Stimulated activated naive B cell treated with anti-CD40 and anti-IgM and Interleukin-4, amounts not matched to agents 10 μg/mL and 1 μg/mL and 100 μg/mL, for 72 hours (primary cell): ENCODE measurements around the gene PUSL1.
A peak's percentile ranks its signal among the peaks of the same experiment; 100 is the strongest.

ENCODE experiments used
- ATAC-seq, 2 donors: fragments of 150-1000 bp; cut with Tn5 transposase; replicated peaks; 2 replicates each; pipeline ENCODE4 v1.10.0; 2021; ENCODE audit warnings: moderate library complexity in 1 of 2
- DNase-seq: peaks from one replicate; pipeline ENCODE4 v3.0.0; 2021
- H3K27ac Mint-ChIP-seq: one replicate; pipeline ENCODE4 v1.8.0; 2022; ENCODE audit warnings: mild to moderate bottlenecking, mixed read lengths
- H3K27me3 Mint-ChIP-seq, 2 donors: one replicate each; pipeline ENCODE4 v1.8.0; 2022; ENCODE audit warnings: mixed read lengths in 2 of 2
- H3K36me3 Mint-ChIP-seq, 2 donors: one replicate each; pipeline ENCODE4 v1.8.0; 2022; ENCODE audit warnings: mixed read lengths in 2 of 2, mild to moderate bottlenecking in 1 of 2
- H3K4me1 Mint-ChIP-seq, 2 donors: one replicate each; pipeline ENCODE4 v1.8.0; 2022; ENCODE audit warnings: mixed read lengths in 2 of 2, mild to moderate bottlenecking in 1 of 2
- H3K4me3 Mint-ChIP-seq, 2 donors: one replicate each; pipeline ENCODE4 v1.8.0; 2022; ENCODE audit warnings: mild to moderate bottlenecking in 2 of 2, mixed read lengths in 2 of 2, moderate library complexity in 1 of 2
- H3K9me3 Mint-ChIP-seq, 2 donors: one replicate each; pipeline ENCODE4 v1.8.0; 2022; ENCODE audit warnings: mixed read lengths in 2 of 2, mild to moderate bottlenecking in 1 of 2

Gene PUSL1

GRCh38 chr1:1334835-1335234 is 26.4 kb downstream of the PUSL1 start:
- H3K27me3 Mint-ChIP-seq, result no peaks in the 10 kb centered on the region
- peaks cover 0 to 4% of the 10 kb centered on the region in 2 donors for H3K4me1 Mint-ChIP-seq

GRCh38 chr1:1335283-1335682 is 26.9 kb downstream of the PUSL1 start:
- no peak for ATAC-seq
- H3K9me3 Mint-ChIP-seq, result no peaks in the 10 kb centered on the region
- peaks cover 21 to 30% of the 10 kb centered on the region in 2 donors for H3K36me3 Mint-ChIP-seq
- no peak for DNase-seq
- H3K27ac Mint-ChIP-seq, result no peak overlapping the region
- H3K4me3 Mint-ChIP-seq, result no peak overlapping the region
- no peaks in the 10 kb centered on the region for H3K27me3 Mint-ChIP-seq
- peaks cover 0 to 2% of the 10 kb centered on the region in 2 donors for H3K4me1 Mint-ChIP-seq

More at GRCh38 chr1:1334835-1335234, 26.4 kb downstream of the PUSL1 start:
- H3K36me3 Mint-ChIP-seq, result peaks cover 16 to 27% of the 10 kb centered on the region in 2 donors
- DNase-seq, result no peak
- no peak for ATAC-seq
- no peaks in the 10 kb centered on the region for H3K9me3 Mint-ChIP-seq
- no peak overlapping the region for H3K27ac Mint-ChIP-seq
- H3K4me3 Mint-ChIP-seq, result no peak overlapping the region

- peaks cover 22 to 36% of the 10 kb centered on the region in 2 donors for H3K36me3 Mint-ChIP-seq
- H3K4me1 Mint-ChIP-seq, result peaks cover 0 to 1% of the 10 kb centered on the region in 2 donors
- no peaks in the 10 kb centered on the region for H3K27me3 Mint-ChIP-seq
- H3K9me3 Mint-ChIP-seq, result no peaks in the 10 kb centered on the region
- no peak overlapping the region for H3K4me3 Mint-ChIP-seq
- no peak overlapping the region for H3K27ac Mint-ChIP-seq
- ATAC-seq (no peak), DNase-seq (no peak)
Observed at GRCh38 chr1:1335792-1336248, 27.4 kb downstream of the PUSL1 start.

DNA sequence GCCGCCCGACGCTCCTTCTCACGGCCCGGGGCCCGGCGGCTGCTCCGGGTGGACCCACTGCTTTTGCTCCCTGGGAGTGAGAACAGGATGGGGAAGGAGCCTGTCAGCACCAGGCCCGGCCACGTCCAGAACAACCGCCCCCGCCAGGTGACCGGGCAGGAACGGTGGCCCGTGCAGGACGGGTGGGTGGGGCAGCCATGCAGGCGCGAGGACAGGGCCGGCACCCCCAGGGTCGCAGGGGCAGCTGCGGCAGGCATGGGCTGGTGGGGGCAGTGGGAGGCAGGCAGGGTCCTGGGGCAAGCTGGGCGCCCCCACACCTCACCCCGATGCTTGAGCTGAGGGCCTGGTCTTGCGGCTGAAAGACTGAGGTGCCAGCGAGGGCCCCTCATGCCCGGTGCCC is 28.0 kb downstream of the PUSL1 start:
- Mint-ChIP-seq H3K27ac (no peak overlapping the region), H3K27me3 (no peaks in the 10 kb centered on the region), H3K4me1 (no peaks in the 10 kb centered on the region), H3K9me3 (no peaks in the 10 kb centered on the region), H3K4me3 (no peak overlapping the region), H3K36me3 (peaks cover 27 to 42% of the 10 kb centered on the region in 2 donors)
- ATAC-seq (no peak), DNase-seq (no peak)

DNA sequence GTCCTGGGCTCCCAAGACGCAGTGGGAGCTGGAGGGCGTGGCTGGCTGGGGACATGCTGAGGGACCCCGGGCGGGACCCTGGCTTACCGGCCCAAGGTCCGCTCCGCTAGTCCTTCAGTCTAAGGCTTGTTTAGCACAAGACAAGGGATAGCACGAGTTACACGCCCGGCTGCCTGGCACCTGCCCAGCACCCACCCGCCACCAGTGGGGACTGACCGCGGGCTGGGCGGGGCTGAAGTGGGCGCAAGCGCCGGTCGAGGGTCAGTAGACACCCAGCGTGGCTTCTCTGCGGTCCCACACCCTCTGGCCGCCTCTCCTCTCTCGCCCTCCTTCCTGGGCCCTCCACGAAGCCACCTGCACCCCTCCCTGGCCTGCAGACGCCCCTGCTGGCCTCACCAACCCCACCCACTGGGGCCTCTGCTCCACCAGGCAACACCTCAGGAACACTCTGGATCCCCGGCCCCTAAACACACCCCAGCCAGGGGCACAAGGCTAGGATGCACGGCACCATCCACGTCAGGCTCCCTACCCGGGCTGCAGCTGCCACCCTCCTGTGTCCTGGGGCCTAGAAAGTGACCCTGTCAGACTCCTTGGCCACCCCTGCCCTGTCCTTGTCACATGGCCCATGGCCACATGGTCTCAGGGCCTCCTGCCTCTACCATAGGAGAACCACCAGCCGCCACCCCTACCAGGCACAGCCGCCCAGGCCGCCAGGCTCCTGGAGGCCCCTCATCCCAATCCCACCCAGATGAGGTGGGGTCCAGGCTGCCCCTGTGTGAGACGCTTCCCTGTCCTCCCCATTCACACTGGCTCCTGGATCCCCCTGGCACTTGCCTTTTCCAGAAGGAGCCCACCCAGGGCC is 28.8 kb downstream of the PUSL1 start:
- no peak for DNase-seq
- Mint-ChIP-seq H3K4me3 (no peak overlapping the region), H3K27me3 (no peaks in the 10 kb centered on the region), H3K4me1 (no peaks in the 10 kb centered on the region), H3K27ac (no peak overlapping the region), H3K9me3 (no peaks in the 10 kb centered on the region), H3K36me3 (peaks cover 30 to 45% of the 10 kb centered on the region in 2 donors)
- no peak for ATAC-seq

DNA sequence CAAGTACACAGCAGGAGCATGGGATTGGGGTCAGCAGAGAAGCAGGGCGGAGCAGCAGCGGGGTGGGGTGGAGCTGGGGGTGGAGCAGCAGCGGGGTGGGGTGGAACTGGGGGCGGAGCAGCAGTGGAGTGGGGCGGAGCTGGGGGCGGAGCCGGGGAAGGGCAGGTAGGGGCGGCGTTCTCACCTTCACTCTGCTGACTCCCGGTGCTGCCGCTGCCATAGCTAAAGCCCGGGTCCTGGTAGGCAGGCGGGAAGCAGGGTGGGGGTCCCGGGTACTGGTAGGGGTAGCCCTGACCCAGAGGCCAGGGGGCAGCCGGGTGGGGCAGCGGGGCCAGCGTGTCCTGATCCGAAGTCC is 29.4 kb downstream of the PUSL1 start:
- ATAC-seq, result peak; percentile 75 to 78
- H3K36me3 Mint-ChIP-seq, result peaks cover 30 to 45% of the 10 kb centered on the region in 2 donors
- no peaks in the 10 kb centered on the region for H3K9me3 Mint-ChIP-seq
- no peaks in the 10 kb centered on the region for H3K4me1 Mint-ChIP-seq
- DNase-seq, result no peak
- no peak overlapping the region for H3K27ac Mint-ChIP-seq
- no peak overlapping the region for H3K4me3 Mint-ChIP-seq
- H3K27me3 Mint-ChIP-seq, result no peaks in the 10 kb centered on the region

DNA sequence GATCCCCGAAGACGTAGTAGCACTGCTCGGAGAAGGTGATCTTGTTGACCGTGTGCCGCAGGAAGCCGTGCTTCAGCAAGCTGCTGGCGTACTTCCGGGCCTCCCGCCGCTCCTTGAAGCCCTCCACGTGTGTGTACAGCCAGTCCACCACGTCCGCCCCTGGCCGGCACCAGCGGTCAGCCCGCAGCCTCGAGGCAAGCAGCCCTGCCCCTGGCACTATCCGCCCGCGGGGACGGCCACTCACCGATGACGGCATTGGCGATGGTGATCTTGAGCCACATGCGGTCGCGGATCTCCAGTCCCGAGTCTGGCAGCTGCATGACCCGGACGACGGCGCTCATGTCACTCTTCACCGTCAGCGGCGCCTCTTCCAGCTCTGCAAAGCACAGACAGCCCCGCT is 29.9 kb downstream of the PUSL1 start:
- Mint-ChIP-seq H3K27ac (no peak overlapping the region), H3K9me3 (no peaks in the 10 kb centered on the region), H3K36me3 (peaks cover 30 to 45% of the 10 kb centered on the region in 2 donors), H3K4me1 (peaks cover under 1% of the 10 kb centered on the region in 2 donors), H3K4me3 (no peak overlapping the region), H3K27me3 (no peaks in the 10 kb centered on the region)
- ATAC-seq (no peak), DNase-seq (no peak)

DNA sequence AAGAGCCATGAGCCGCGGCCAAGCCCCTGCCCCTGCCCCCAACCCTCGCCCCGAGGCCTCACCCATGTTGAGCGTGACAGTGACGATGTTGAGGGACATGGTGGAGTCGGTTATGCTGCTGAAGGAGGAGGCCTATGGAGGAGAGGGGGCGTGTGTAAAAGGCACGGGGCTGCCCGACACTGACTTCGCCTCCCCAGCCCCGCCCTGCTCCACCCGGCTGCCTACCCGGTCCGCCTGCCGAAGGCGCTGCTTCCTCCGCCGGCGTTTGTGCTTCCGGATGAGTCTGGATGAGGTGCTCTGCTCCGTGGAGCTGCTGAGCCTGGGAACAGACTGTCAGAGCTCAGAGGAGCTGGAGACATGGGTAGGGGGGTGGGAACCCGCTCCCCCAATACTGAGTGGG is 31.8 kb downstream of the PUSL1 start:
- ATAC-seq, result no peak
- H3K4me3 Mint-ChIP-seq, result no peak overlapping the region
- H3K4me1 Mint-ChIP-seq, result peaks cover 3 to 10% of the 10 kb centered on the region in 2 donors
- no peaks in the 10 kb centered on the region for H3K9me3 Mint-ChIP-seq
- peaks cover 27 to 40% of the 10 kb centered on the region in 2 donors for H3K36me3 Mint-ChIP-seq
- no peak overlapping the region for H3K27ac Mint-ChIP-seq
- DNase-seq, result no peak
- H3K27me3 Mint-ChIP-seq, result no peaks in the 10 kb centered on the region

DNA sequence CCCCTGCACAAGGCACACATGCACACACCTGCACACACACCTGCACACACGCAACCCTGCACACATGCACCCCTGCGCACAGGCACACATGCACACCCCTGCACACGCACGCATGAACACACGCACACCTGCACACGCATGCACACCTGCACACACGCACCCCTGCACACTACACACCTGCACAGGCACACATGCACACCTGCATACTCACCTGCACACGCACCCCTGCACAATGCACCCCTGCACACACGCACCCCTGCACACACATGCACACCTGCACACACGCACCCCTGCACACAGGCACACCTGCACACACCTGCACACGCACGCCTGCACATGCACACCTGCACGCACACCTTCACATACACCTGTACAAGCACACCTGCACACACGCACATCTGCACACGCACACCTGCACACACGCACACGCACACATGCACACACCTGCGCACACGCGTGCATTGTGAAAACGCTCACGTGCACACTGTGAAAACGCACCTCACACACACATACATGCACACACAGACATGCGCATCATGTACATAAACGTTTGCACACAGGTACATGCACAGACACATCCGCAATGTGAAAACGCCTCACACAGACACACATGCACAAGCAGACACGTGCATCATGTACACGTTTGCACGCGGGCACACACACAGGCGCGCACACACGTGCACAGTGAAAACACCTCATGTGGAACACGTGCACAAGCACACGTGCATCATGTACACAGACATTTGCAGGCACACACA is 32.6 kb downstream of the PUSL1 start:
- H3K27me3 Mint-ChIP-seq, result no peaks in the 10 kb centered on the region
- no peak for DNase-seq
- no peaks in the 10 kb centered on the region for H3K9me3 Mint-ChIP-seq
- ATAC-seq, result no peak
- peaks cover 27 to 40% of the 10 kb centered on the region in 2 donors for H3K36me3 Mint-ChIP-seq
- no peak overlapping the region for H3K27ac Mint-ChIP-seq
- H3K4me1 Mint-ChIP-seq, result peaks cover 5 to 13% of the 10 kb centered on the region in 2 donors
- H3K4me3 Mint-ChIP-seq, result no peak overlapping the region

DNA sequence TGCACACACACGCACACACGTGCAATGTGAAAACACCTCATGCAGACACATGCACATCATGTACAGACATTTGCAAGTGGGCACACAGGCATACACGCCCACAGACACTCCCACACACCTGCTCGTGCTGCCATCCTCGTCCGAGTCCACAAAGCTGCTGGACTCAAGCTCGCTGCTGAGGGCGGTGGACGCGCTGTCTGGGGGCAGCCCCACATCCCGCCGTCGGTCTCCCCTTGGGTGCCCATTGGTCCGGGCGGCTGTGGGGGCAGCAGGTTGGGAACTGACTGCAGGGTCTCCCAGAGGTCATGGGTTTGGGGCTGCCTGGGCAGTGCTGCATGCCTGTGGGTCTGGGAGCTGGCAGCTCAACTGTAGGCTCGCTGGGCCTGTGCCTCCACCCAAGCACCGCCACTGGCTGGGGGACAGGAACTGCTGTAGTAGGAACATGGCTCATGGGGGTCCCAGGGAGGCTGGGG is 33.2 kb downstream of the PUSL1 start:
- H3K27me3 Mint-ChIP-seq, result no peaks in the 10 kb centered on the region
- peaks cover 27 to 40% of the 10 kb centered on the region in 2 donors for H3K36me3 Mint-ChIP-seq
- peaks cover 5 to 19% of the 10 kb centered on the region in 2 donors for H3K4me1 Mint-ChIP-seq
- H3K4me3 Mint-ChIP-seq, result no peak overlapping the region
- DNase-seq (no peak), ATAC-seq (no peak)
- H3K27ac Mint-ChIP-seq, result no peak overlapping the region
- H3K9me3 Mint-ChIP-seq, result no peaks in the 10 kb centered on the region

DNA sequence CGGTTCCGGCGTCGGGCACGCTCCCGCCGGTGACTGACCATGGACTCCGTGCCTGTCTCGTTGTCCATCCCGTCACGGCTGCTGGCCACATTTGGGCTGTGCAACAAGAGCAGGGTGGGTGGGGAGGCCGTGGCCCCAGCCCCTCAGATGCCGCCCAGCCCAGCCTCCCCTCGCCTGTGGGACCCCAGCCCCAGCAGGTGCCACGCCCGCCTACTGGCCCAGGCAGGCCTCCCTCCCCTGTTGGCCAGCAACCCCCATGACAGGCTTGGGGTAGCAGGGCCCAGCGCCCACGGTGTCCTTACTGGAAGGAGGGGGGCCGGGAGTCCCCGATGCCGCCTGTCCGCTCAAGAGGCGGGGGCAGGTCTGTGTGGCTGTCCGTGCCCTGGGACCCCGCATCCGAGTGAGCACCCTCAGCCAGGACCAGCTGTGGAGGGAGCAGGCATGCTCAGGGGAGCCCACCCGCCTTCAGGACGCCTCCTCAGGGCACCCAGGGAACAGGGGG is 33.7 kb downstream of the PUSL1 start:
- no peaks in the 10 kb centered on the region for H3K9me3 Mint-ChIP-seq
- H3K27ac Mint-ChIP-seq, result no peak overlapping the region
- DNase-seq, result no peak
- ATAC-seq, result no peak
- H3K27me3 Mint-ChIP-seq, result no peaks in the 10 kb centered on the region
- H3K36me3 Mint-ChIP-seq, result peaks cover 26 to 39% of the 10 kb centered on the region in 2 donors
- peaks cover 8 to 24% of the 10 kb centered on the region in 2 donors for H3K4me1 Mint-ChIP-seq
- no peak overlapping the region for H3K4me3 Mint-ChIP-seq

DNA sequence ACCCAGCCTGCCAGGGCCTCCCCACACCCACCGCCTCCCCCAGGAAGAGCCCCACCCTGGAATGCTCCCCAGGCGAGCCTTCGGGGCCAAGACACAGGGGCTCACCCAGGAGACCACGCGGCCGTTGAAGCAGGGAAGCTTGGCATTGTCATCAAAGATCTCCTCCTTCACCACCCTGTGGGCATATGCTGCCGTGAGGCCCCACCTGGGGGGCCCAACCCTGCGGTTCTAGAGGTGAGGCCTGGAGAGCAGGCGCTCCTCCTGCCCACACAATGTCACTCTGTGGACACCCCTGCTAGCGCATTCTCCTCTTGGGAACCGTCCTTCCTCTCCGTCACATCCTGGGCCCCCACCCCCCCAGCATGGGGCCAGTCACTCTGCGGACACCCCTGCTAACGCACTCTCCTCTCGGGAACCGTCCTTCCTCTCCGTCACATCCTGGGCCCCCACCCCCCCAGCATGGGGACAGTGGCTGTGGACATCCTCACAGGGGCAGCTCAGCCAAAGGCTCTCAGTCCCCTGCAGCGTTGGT is 34.3 kb downstream of the PUSL1 start:
- Mint-ChIP-seq H3K4me3 (no peak overlapping the region), H3K4me1 (peaks cover 11 to 30% of the 10 kb centered on the region in 2 donors), H3K36me3 (peaks cover 21 to 33% of the 10 kb centered on the region in 2 donors), H3K9me3 (no peaks in the 10 kb centered on the region), H3K27me3 (no peaks in the 10 kb centered on the region), H3K27ac (no peak overlapping the region)
- ATAC-seq (no peak), DNase-seq (no peak)

GRCh38 chr1:1343811-1344421 is 35.5 kb downstream of the PUSL1 start:
- no peak overlapping the region for H3K27ac Mint-ChIP-seq
- ATAC-seq, result no peak

More at GRCh38 chr1:1343811-1344421, 35.5 kb downstream of the PUSL1 start:
- Mint-ChIP-seq H3K36me3 (peaks cover 15 to 24% of the 10 kb centered on the region in 2 donors), H3K4me1 (peaks cover 12 to 37% of the 10 kb centered on the region in 2 donors), H3K27me3 (no peaks in the 10 kb centered on the region), H3K9me3 (no peaks in the 10 kb centered on the region), H3K4me3 (no peak overlapping the region)
- DNase-seq, result no peak
